Thoracic aorta (tissue), 2 donors: ENCODE data around the gene TM7SF3. TPM values are rescaled to one million over a fixed set of nuclear protein-coding genes. Genes with fewer than 3 reads are reported as not detected.

ENCODE experiments used
- ATAC-seq: fragments of 150-250 bp; one replicate; pipeline ENCODE4 v1.8.0; 2017; ENCODE audit warnings: low read depth; ENCODE audit not compliant: insufficient number of reproducible peaks, low FRiP score
- DNase-seq: peaks from one replicate; pipeline ENCODE4 v3.0.0-alpha.2; 2020; ENCODE audit warnings: low spot score
- H3K27ac ChIP-seq, 2 donors: fragments of 200-600 bp; sonication (generic); 1 replicate in 1 of 2; 2 replicates in 1 of 2; pipeline ENCODE4 v1.5.1; 2016; ENCODE audit warnings: mild to moderate bottlenecking in 2 of 2, moderate library complexity in 2 of 2
- H3K27me3 ChIP-seq: fragments of 200-600 bp; sonication (generic); replicated peaks from 2 replicates; pipeline ENCODE4 v1.6.0; 2016; ENCODE audit warnings: mild to moderate bottlenecking; ENCODE audit not compliant: insufficient read depth
- H3K36me3 ChIP-seq: fragments of 200-600 bp; sonication (generic); one replicate; pipeline ENCODE4 v1.5.1; 2016
- H3K4me1 ChIP-seq, 2 donors: fragments of 200-600 bp; sonication (generic); 1 replicate in 1 of 2; 2 replicates in 1 of 2; pipeline versions ENCODE4 v1.5.1 to v1.6.0; 2016; ENCODE audit warnings: low read depth in 2 of 2, mild to moderate bottlenecking in 1 of 2; ENCODE audit not compliant: control insufficient read depth in 1 of 2
- H3K4me3 ChIP-seq: fragments of 200-600 bp; sonication (generic); 2 replicates; pipeline ENCODE4 v1.5.1; 2016; ENCODE audit warnings: mild to moderate bottlenecking
- H3K9me3 ChIP-seq: fragments of 200-600 bp; sonication (generic); 2 replicates; pipeline ENCODE4 v1.5.1; 2016
- total RNA-seq, 2 donors: library from RNA; depleted of rRNA; stranded (reverse); fragments of >200 nt; gene quantifications; one replicate each; pipeline versions ENCODE4 v1.1.0 to v1.2.3, GENCODE V29; 2016
- TF ChIP-seq, protein P1 (sequence below): fragments of 200-600 bp; sonication (generic); IDR thresholded peaks from one replicate; pipeline ENCODE4 v1.5.1; 2019; ENCODE audit warnings: antibody characterized with exemption

The TM7SF3 gene
- total RNA-seq, 2 donors from 2014 or later = 112 to 128 TPM

DNA sequence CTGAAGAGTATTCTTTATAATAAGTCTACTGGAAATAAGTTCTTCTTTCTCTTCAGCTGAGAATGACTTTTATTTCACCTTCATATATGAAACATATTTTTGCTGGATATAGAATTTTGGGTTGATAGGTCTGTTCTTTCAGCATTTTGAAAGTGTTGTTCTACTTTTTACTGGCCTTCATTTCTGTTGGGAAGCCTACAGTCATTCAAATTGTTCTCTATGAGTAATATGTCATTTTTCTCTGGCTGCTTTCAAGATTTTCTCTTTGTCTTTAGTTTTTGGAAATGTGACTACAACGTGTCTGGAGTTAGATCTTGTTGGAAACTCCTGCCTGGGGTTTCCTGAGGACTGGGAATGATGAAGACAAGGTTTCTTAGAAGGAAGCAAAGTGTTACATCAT is 65.9 kb downstream of the TM7SF3 start:
- H3K4me1 ChIP-seq = peaks cover 0 to 7% of the 10 kb centered on the region in 2 donors
- H3K27me3 ChIP-seq = no peaks in the 10 kb centered on the region
- TF ChIP-seq, protein P1, sequence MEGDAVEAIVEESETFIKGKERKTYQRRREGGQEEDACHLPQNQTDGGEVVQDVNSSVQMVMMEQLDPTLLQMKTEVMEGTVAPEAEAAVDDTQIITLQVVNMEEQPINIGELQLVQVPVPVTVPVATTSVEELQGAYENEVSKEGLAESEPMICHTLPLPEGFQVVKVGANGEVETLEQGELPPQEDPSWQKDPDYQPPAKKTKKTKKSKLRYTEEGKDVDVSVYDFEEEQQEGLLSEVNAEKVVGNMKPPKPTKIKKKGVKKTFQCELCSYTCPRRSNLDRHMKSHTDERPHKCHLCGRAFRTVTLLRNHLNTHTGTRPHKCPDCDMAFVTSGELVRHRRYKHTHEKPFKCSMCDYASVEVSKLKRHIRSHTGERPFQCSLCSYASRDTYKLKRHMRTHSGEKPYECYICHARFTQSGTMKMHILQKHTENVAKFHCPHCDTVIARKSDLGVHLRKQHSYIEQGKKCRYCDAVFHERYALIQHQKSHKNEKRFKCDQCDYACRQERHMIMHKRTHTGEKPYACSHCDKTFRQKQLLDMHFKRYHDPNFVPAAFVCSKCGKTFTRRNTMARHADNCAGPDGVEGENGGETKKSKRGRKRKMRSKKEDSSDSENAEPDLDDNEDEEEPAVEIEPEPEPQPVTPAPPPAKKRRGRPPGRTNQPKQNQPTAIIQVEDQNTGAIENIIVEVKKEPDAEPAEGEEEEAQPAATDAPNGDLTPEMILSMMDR = no peak
- peaks cover 4% of the 10 kb centered on the region for H3K36me3 ChIP-seq
- H3K9me3 ChIP-seq = peaks cover 6% of the 10 kb centered on the region
- no peak overlapping the region for H3K4me3 ChIP-seq
- no peak for DNase-seq
- ATAC-seq = no peak
- H3K27ac ChIP-seq = no peak overlapping the region

DNA sequence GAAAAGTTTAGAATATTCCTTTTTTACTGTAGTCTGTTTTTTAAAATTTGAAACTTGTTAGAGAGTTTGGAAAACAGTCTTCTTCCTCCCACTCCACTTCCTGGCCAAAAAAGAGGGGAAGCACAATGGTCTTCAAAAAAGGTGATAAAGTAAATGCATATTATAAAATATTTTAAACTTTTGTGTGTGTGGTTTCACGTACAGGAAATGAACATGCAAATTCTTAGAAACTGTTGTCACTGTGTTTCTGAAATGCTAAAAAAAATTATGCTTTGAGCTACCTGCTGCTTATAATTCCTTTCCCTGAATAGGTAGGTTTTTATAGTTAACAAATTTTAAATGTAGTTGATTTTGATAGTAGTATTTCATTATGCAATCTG is 73.0 kb downstream of the TM7SF3 start:
- Histone ChIP-seq H3K36me3 (no peaks in the 10 kb centered on the region), H3K4me1 (peaks cover 37 to 52% of the 10 kb centered on the region in 2 donors), H3K9me3 (no peaks in the 10 kb centered on the region), H3K4me3 (peak overlapping the region; percentile 33), H3K27ac (no peak overlapping the region), H3K27me3 (no peaks in the 10 kb centered on the region)
- DNase-seq (no peak), ATAC-seq (no peak)
- TF ChIP-seq, protein P1 = no peak

DNA sequence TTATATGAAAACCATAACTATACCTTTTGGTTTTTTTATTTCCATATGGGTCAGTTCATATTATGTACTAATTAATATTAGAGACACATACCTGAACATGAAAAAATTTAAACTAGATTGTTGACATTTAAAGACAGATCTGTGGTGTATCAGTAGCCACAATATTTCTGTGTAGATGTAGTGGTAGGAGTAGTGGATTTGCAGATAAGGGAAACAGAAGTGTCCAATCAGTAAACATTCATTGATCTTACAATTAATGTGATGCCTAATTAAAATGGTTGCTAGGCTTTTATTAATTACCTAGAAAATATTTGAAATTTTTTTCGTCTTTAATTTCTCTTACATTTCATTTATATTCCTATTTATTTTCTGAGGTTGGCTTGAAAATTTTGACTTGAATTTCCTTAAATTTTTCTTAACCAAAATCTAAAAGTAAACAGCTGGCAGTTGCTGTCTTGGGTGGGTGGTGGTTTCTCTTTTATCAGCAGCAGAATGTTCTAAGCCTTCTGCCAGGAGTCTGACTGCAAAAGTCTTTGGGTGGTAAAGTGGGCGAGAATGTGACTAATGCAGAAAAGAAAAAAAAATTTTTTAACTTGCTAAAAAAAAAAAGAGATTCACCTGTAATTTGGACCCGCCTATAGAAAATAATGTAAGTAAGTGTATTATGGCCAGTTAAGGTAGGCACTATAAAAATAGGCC is 73.5 kb downstream of the TM7SF3 start:
- Histone ChIP-seq H3K27ac (no peak overlapping the region), H3K4me1 (peaks cover 42 to 57% of the 10 kb centered on the region in 2 donors), H3K9me3 (no peaks in the 10 kb centered on the region), H3K36me3 (no peaks in the 10 kb centered on the region), H3K4me3 (peak overlapping the region; percentile 77), H3K27me3 (no peaks in the 10 kb centered on the region)
- ATAC-seq (no peak), DNase-seq (no peak)
- TF ChIP-seq, protein P1 = no peak

DNA sequence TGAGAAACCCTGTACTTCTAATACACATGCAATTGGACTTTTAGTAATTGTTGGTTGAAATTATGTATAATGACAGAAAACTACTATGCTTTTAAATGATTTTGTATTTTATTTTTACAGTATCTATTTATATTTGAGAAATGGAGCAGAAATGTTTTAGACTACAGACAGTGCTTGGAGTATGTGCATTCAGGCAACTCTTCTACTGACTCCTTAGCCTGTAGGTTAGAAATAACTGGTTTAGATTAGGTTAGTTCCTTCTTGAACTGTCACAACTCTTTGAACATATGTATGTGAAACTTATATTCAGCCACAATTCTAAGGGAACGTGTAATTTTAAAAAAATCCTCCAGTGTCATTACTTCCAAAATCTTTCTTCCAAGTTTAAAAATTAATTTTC is 74.2 kb downstream of the TM7SF3 start:
- Histone ChIP-seq H3K4me1 (peaks cover 42 to 61% of the 10 kb centered on the region in 2 donors), H3K27me3 (no peaks in the 10 kb centered on the region), H3K4me3 (peak overlapping the region; percentile 77), H3K27ac (no peak overlapping the region), H3K9me3 (no peaks in the 10 kb centered on the region), H3K36me3 (no peaks in the 10 kb centered on the region)
- DNase-seq (no peak), ATAC-seq (no peak)
- TF ChIP-seq, protein P1 = no peak

DNA sequence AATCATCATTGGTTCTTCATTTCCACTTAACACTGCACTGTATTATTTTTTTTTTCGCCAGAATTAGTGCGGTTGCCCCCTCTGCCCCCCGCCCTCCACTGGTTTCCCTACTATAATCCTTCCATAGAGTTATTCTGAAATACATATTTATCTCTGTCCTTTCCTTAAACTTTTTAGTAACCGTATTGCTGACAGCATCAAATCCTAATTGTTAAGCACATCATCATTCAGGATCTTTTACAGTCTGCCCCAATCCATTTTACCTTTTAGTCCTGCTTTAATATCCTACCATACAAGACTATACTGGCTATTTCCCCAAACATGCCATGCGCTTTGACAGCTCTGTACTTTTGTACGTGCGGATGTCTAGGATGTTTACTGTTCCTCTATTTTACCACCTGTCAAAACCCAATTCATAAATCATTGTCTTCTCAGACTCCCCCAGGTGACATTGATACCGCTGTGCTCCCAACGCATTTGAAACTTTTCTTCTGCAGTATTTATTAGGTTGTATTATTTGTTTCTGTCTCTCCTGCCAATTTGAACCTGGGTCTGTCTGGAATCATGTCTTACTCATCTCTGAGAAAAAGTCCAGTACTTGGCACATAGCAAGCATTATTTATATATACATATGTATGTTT is 74.9 kb downstream of the TM7SF3 start:
- Histone ChIP-seq H3K9me3 (no peaks in the 10 kb centered on the region), H3K4me1 (peaks cover 42 to 61% of the 10 kb centered on the region in 2 donors), H3K27ac (peak overlapping the region; percentile 95 to 96), H3K27me3 (no peaks in the 10 kb centered on the region), H3K4me3 (peak overlapping the region; percentile 77), H3K36me3 (no peaks in the 10 kb centered on the region)
- TF ChIP-seq, protein P1 = no peak
- ATAC-seq (no peak), DNase-seq (no peak)
